Smooth muscle cell (in vitro differentiated cells): Measurements from ENCODE around the gene KCND2. TPM values are rescaled to one million over a fixed set of nuclear protein-coding genes. Genes with fewer than 3 reads are reported as not detected.

Source experiments
- DNase-seq: peaks from one replicate; lab custom pipeline; 2025; ENCODE audit not compliant: unreplicated experiment; lab: John Stamatoyannopoulos, UW
- H2AFZ ChIP-seq: fragments of 200-600 bp; sonication (generic); 2 replicates; pipeline ENCODE4 v1.6.0; 2016; ENCODE audit warnings: antibody characterized with exemption, low read depth, mild to moderate bottlenecking
- H3F3A ChIP-seq: fragments of 200-600 bp; sonication (generic); 2 replicates; pipeline ENCODE4 v1.6.0; 2017; ENCODE audit warnings: antibody characterized with exemption, low read depth
- H3K27ac ChIP-seq: fragments of 200-600 bp; sonication (generic); 2 replicates; pipeline ENCODE4 v1.5.1; 2016; ENCODE audit warnings: low read depth, mild to moderate bottlenecking
- H3K27me3 ChIP-seq: fragments of 200-600 bp; sonication (generic); 2 replicates; pipeline ENCODE4 v1.6.1; 2016; ENCODE audit warnings: low read depth, mild to moderate bottlenecking
- H3K36me3 ChIP-seq: fragments of 200-600 bp; sonication (generic); 2 replicates; pipeline ENCODE4 v1.5.1; 2016; ENCODE audit warnings: low read depth
- H3K4me1 ChIP-seq: fragments of 200-600 bp; sonication (generic); 2 replicates; pipeline ENCODE4 v1.5.1; 2016; ENCODE audit warnings: low read depth
- H3K4me2 ChIP-seq: fragments of 200-600 bp; sonication (generic); 2 replicates; pipeline ENCODE4 v1.6.0; 2016; ENCODE audit warnings: mild to moderate bottlenecking
- H3K4me3 ChIP-seq: fragments of 200-600 bp; sonication (generic); 2 replicates; pipeline ENCODE4 v1.5.1; 2016; ENCODE audit warnings: mild to moderate bottlenecking
- H3K79me2 ChIP-seq: fragments of 200-600 bp; sonication (generic); 2 replicates; pipeline ENCODE4 v1.6.0; 2016; ENCODE audit warnings: low read depth, mild to moderate bottlenecking
- H3K9ac ChIP-seq: fragments of 200-600 bp; sonication (generic); 2 replicates; pipeline ENCODE4 v1.6.0; 2016; ENCODE audit warnings: low read depth
- H3K9me3 ChIP-seq: fragments of 200-600 bp; sonication (generic); replicated peaks from 2 replicates; pipeline ENCODE4 v1.5.1; 2016; ENCODE audit warnings: low read depth
- H4K20me1 ChIP-seq: fragments of 200-600 bp; sonication (generic); 2 replicates; pipeline ENCODE4 v1.6.0; 2016; ENCODE audit warnings: low read depth
- WGBS: methylation state at CpG from one replicate; pipeline ENCODE4 v1.1.7; 2016; ENCODE audit warnings: low lambda C conversion rate; 5-methylcytosine and 5-hydroxymethylcytosine counted together
- polyA plus RNA-seq: library from polyadenylated mRNA; unstranded; fragments of >200 nt; fragmentation: Nextera tagmentation; extraction: Ambion mirVana; gene quantifications from 2 replicates; pipeline ENCODE4 v1.2.1, GENCODE V29; 2016
- total RNA-seq: library from RNA; depleted of rRNA; stranded (reverse); fragments of >200 nt; gene quantifications from 2 replicates; pipeline ENCODE4 v1.2.3, GENCODE V29; 2014
- TF ChIP-seq, protein P1 (sequence below): fragments of 200-600 bp; sonication (generic); IDR thresholded peaks from 2 replicates; pipeline ENCODE4 v1.5.1; 2017; ENCODE audit warnings: borderline replicate concordance, mild to moderate bottlenecking, antibody characterized with exemption; ENCODE audit not compliant: insufficient read depth, poor library complexity, severe bottlenecking

KCND2 gene
- total and polyA plus RNA-seq, 2 experiments from 2014 or later, result 1.6 to 2.9 TPM

- Histone ChIP-seq H3K27ac (peak overlapping the region; percentile 25), H3K9me3 (no peaks in the 10 kb centered on the region), H4K20me1 (no peaks in the 10 kb centered on the region), H2AFZ (no peak overlapping the region), H3K4me2 (peak overlapping the region; percentile 36), H3K79me2 (no peaks in the 10 kb centered on the region), H3K4me1 (peaks cover 5% of the 10 kb centered on the region), H3K27me3 (no peaks in the 10 kb centered on the region), H3F3A (peaks cover 10% of the 10 kb centered on the region), H3K36me3 (no peaks in the 10 kb centered on the region), H3K4me3 (no peak overlapping the region), H3K9ac (no peak overlapping the region)
- no peak for DNase-seq
- TF ChIP-seq, protein P1, sequence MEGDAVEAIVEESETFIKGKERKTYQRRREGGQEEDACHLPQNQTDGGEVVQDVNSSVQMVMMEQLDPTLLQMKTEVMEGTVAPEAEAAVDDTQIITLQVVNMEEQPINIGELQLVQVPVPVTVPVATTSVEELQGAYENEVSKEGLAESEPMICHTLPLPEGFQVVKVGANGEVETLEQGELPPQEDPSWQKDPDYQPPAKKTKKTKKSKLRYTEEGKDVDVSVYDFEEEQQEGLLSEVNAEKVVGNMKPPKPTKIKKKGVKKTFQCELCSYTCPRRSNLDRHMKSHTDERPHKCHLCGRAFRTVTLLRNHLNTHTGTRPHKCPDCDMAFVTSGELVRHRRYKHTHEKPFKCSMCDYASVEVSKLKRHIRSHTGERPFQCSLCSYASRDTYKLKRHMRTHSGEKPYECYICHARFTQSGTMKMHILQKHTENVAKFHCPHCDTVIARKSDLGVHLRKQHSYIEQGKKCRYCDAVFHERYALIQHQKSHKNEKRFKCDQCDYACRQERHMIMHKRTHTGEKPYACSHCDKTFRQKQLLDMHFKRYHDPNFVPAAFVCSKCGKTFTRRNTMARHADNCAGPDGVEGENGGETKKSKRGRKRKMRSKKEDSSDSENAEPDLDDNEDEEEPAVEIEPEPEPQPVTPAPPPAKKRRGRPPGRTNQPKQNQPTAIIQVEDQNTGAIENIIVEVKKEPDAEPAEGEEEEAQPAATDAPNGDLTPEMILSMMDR, result no peak
- 66% methylated on average over 1 of the region's 1 CpG for WGBS
These were observed 436.4 kb downstream of the KCND2 start for GRCh38 chr7:120709252-120709971.

DNA sequence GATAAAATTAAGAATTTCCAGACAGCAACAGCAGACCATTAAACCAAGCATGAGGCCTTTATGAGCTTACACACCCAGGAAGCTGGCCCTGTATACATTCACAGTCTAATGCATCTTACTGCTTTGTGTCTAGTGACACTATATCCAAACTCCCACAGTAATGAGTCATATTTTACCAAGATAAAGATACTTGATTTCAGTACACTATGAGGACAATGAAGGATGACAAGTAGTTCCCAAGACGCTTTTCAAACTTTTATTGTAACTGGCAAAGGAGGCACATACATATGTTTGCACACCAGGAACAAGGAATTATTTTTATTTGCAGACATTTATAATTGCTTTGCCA, 437.0 kb downstream of the KCND2 start:
- 18% methylated on average over 1 of the region's 1 CpG for WGBS
- no peak overlapping the region for H3K9ac ChIP-seq
- no peaks in the 10 kb centered on the region for H3K9me3 ChIP-seq
- no peaks in the 10 kb centered on the region for H4K20me1 ChIP-seq
- no peak overlapping the region for H2AFZ ChIP-seq
- no peak overlapping the region for H3K4me3 ChIP-seq
- H3K36me3 ChIP-seq, result no peaks in the 10 kb centered on the region
- H3K79me2 ChIP-seq, result no peaks in the 10 kb centered on the region
- H3K4me2 ChIP-seq, result peak overlapping the region; percentile 36
- TF ChIP-seq, protein P1, result no peak
- peaks cover 10% of the 10 kb centered on the region for H3F3A ChIP-seq
- no peaks in the 10 kb centered on the region for H3K27me3 ChIP-seq
- no peak for DNase-seq
- peaks cover 5% of the 10 kb centered on the region for H3K4me1 ChIP-seq
- H3K27ac ChIP-seq, result peak overlapping the region; percentile 25

- no peaks in the 10 kb centered on the region for H3K27me3 ChIP-seq
- peaks cover 49% of the 10 kb centered on the region for H3K4me1 ChIP-seq
- peaks cover 1% of the 10 kb centered on the region for H3F3A ChIP-seq
- H4K20me1 ChIP-seq, result no peaks in the 10 kb centered on the region
- H3K79me2 ChIP-seq, result no peaks in the 10 kb centered on the region
- H3K36me3 ChIP-seq, result no peaks in the 10 kb centered on the region
- no peaks in the 10 kb centered on the region for H3K9me3 ChIP-seq
- TF ChIP-seq, protein P1, result no peak
- no peak for DNase-seq
- peak overlapping the region; percentile 35 for H3K4me2 ChIP-seq
- WGBS, result 55% methylated on average over 3 of the region's 3 CpGs
- no peak overlapping the region for H2AFZ ChIP-seq
- H3K4me3 ChIP-seq, result no peak overlapping the region
- no peak overlapping the region for H3K9ac ChIP-seq
- H3K27ac ChIP-seq, result no peak overlapping the region
These were observed 442.0 kb downstream of the KCND2 start for GRCh38 chr7:120714945-120715344.

DNA sequence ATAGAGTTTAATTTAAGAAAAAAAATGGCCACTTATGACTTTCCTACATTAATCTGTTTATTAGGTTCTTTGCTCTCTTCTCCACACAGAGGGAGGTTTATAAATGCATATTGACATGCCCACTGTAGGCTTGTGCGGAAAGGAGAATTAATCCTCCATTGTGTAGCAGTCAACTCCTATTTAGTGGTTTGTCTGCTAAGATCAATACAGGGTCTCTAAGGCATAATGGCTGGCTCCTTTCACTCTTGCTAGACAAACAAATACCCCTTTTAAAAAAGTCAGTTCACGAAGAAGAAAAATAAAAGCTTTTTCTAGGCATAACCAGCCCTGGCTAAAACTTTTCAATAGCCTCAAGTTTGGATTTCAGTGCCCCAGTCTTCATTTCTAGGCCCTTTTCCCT, 443.3 kb downstream of the KCND2 start:
- WGBS, result 90% methylated on average over 2 of the region's 2 CpGs
- DNase-seq, result no peak
- Histone ChIP-seq H3K4me2 (no peak overlapping the region), H3K79me2 (no peaks in the 10 kb centered on the region), H3K4me1 (peaks cover 57% of the 10 kb centered on the region), H3K36me3 (no peaks in the 10 kb centered on the region), H3F3A (no peaks in the 10 kb centered on the region), H2AFZ (peak overlapping the region; percentile 7), H3K9me3 (no peaks in the 10 kb centered on the region), H3K4me3 (no peak overlapping the region), H3K27me3 (no peaks in the 10 kb centered on the region), H4K20me1 (no peaks in the 10 kb centered on the region), H3K27ac (no peak overlapping the region), H3K9ac (no peak overlapping the region)
- TF ChIP-seq, protein P1, result no peak
